Activated T-helper 9 cell treated with anti-CD3 and anti-CD28 coated beads, Interleukin-2, amount 50 U/mL, for 16 hours (primary cell): Measurements from ENCODE around the gene FGF1.
A peak's percentile ranks its signal among the peaks of the same experiment; 100 is the strongest.
"Not testable (repeated sequence)": the region's sequence is repeated elsewhere in the genome, so short reads cannot be mapped to it uniquely, and the experiment has no call there.

Experiments
- DNase-seq: peaks from one replicate; pipeline ENCODE4 v3.0.0-alpha.2; 2020; ENCODE audit warnings: low read depth

Gene FGF1

GRCh38 chr5:142668336-142668735 is 17.6 kb downstream of the FGF1 start:
- no peak for DNase-seq

GRCh38 chr5:142667831-142668230 is 18.1 kb downstream of the FGF1 start:
- DNase-seq = no peak

GRCh38 chr5:142664636-142665035 is 21.3 kb downstream of the FGF1 start:
- DNase-seq = no peak

- DNase-seq = no peak
Observed at GRCh38 chr5:142664067-142664466, 21.8 kb downstream of the FGF1 start.

GRCh38 chr5:142663246-142663645 is 22.6 kb downstream of the FGF1 start:
- no peak for DNase-seq

GRCh38 chr5:142661957-142662356 is 23.9 kb downstream of the FGF1 start:
- DNase-seq = no peak

GRCh38 chr5:142661143-142661542 is 24.7 kb downstream of the FGF1 start:
- DNase-seq = no peak

GRCh38 chr5:142660731-142661130 is 25.2 kb downstream of the FGF1 start:
- DNase-seq = no peak

GRCh38 chr5:142660196-142660595 is 25.7 kb downstream of the FGF1 start:
- no peak for DNase-seq

GRCh38 chr5:142659405-142659804 is 26.5 kb downstream of the FGF1 start:
- DNase-seq = no peak

GRCh38 chr5:142658278-142658677 is 27.6 kb downstream of the FGF1 start:
- no peak for DNase-seq

- DNase-seq = no peak
Observed at GRCh38 chr5:142657446-142657845, 28.4 kb downstream of the FGF1 start.

GRCh38 chr5:142655339-142656267 is 30.3 kb downstream of the FGF1 start:
- DNase-seq = peak; percentile 50

- DNase-seq = no peak
Observed at GRCh38 chr5:142654578-142655058, 31.3 kb downstream of the FGF1 start.

GRCh38 chr5:142653321-142653720 is 32.6 kb downstream of the FGF1 start:
- no peak for DNase-seq

GRCh38 chr5:142652563-142652962 is 33.3 kb downstream of the FGF1 start:
- DNase-seq = no peak

- DNase-seq = no peak
Observed at GRCh38 chr5:142650881-142651280, 35.0 kb downstream of the FGF1 start.

- no peak for DNase-seq
Observed at GRCh38 chr5:142650060-142650459, 35.8 kb downstream of the FGF1 start.

- not testable (repeated sequence) for DNase-seq
Observed at GRCh38 chr5:142648108-142648507, 37.8 kb downstream of the FGF1 start.

GRCh38 chr5:142645456-142645855 is 40.4 kb downstream of the FGF1 start:
- DNase-seq = no peak

- no peak for DNase-seq
Observed at GRCh38 chr5:142644640-142645361, 41.1 kb downstream of the FGF1 start.

GRCh38 chr5:142644127-142644526 is 41.8 kb downstream of the FGF1 start:
- no peak for DNase-seq

- DNase-seq = no peak
Observed at GRCh38 chr5:142643634-142644033, 42.3 kb downstream of the FGF1 start.
